ENCODE data around the gene TMEM52. TPM values are rescaled to one million over a fixed set of nuclear protein-coding genes. Genes with fewer than 3 reads are reported as not detected.

TMEM52 gene
- total and polyA plus RNA-seq, 9 of the 15 experiments (the other 6 are each of a cell fraction or from before 2014, with no cell fraction given): 0.37 to 22.5 (median 6.8) TPM

- no peaks in the 10 kb centered on the region for H3K36me3 ChIP-seq (ENCODE audit: control insufficient read depth, insufficient read depth, low read length)
- H3K4me1 ChIP-seq (replicated peaks in 1 of 2; ENCODE audit: control insufficient read depth in 2 of 2, insufficient read depth in 2 of 2, low read length in 2 of 2): peaks cover 0 to 44% of the 10 kb centered on the region in 2 experiments; a peak in 2 of 5 replicates
- no peaks in the 10 kb centered on the region for H3K9me3 ChIP-seq (replicated peaks; ENCODE audit: control insufficient read depth, insufficient read depth, low read depth, low read length)
- no peak overlapping the region for H3K4me2 ChIP-seq (ENCODE audit: insufficient read depth, low read length)
- in situ Hi-C loops (cut with MboI) (no loop called here), intact Hi-C loops (cut with micrococcal nuclease) (no loop called here)
- no peaks in the 10 kb centered on the region for H3K9me1 ChIP-seq (ENCODE audit: control insufficient read depth, insufficient read depth, low read length)
- ChIA-PET POLR2A (interaction anchor here (0.6 to 1.5 kb wide), 4 partner anchors 23 to 103 kb away, joined by 3 to 4 read pairs (median 3); no protein-coding TSS in a partner anchor), CTCF (ENCODE audit: low intra/inter-chr PET ratio) (interaction anchor here (2.3 kb wide), 1 partner anchor 103 kb away, joined by 18 read pairs; no protein-coding TSS in a partner anchor)
- no peak for DNase-seq (ENCODE audit: extremely low read depth in 1 of 4, low spot score in 3 of 4)
- no peak overlapping the region for H2AFZ ChIP-seq (ENCODE audit: low read depth, low read length)
- ATAC-seq: no peak
- 22% methylated on average over 45 of the region's 45 CpGs for WGBS (ENCODE audit: insufficient coverage, low coverage, missing lambda C conversion rate)
- no TSS peak for BruUV-seq (replicated peaks)
- H3K27ac ChIP-seq (ENCODE audit: extremely low read depth, low read depth, low read length): no peak overlapping the region
- FAIRE-seq: no peak
- no peaks in the 10 kb centered on the region for H3K79me2 ChIP-seq (ENCODE audit: control insufficient read depth, insufficient read depth, low read length)
- H3K27me3 ChIP-seq (ENCODE audit: control insufficient read depth in 2 of 2, insufficient read depth in 2 of 2, low read length in 2 of 2): peaks cover 56 to 95% of the 10 kb centered on the region in 2 experiments
- TF ChIP-seq ARID1B (IDR thresholded peaks at IDR 0.05): no peak
- TF ChIP-seq PCBP1 (IDR thresholded peaks at IDR 0.05; ENCODE audit: low read depth, low read length, poor library complexity, severe bottlenecking): peak; percentile 44
- TF ChIP-seq DIDO1 (tag; IDR thresholded peaks at IDR 0.05; ENCODE audit: low read depth): no peak
- TF ChIP-seq LARP7 (IDR thresholded peaks at IDR 0.05): no peak
- TF ChIP-seq DDX20 (tag; IDR thresholded peaks at IDR 0.05; ENCODE audit: low read depth): no peak
- no peak overlapping the region for H3K4me3 ChIP-seq
- H4K20me1 ChIP-seq (replicated peaks; ENCODE audit: control insufficient read depth, insufficient read depth, low read length): peaks cover 14% of the 10 kb centered on the region
- H3K9ac ChIP-seq (ENCODE audit: insufficient read depth in 1 of 2, low read depth in 2 of 2, low read length in 2 of 2): no peak overlapping the region
Observed at GRCh38 chr1:1942753-1943656, 23.9 kb upstream of the TMEM52 start.

Measured in K562 (cell line).